PFSK-1 (cell line): ENCODE measurements around the gene ACAD11.

Experiments used
- FOXP2 ChIP-seq: optimal IDR thresholded peaks from 2 replicates; pipeline ENCODE3; 2011; ENCODE audit warnings: borderline replicate concordance, control low read depth, inconsistent platforms; ENCODE audit not compliant: insufficient read depth; ENCODE audit errors: extremely low read length, extremely low read depth
- POLR2AphosphoS5 ChIP-seq: IDR thresholded peaks from 2 replicates; pipeline ENCODE4 v1.6.1; 2012; ENCODE audit warnings: low read depth, mild to moderate bottlenecking, control low read depth, low read length, moderate library complexity
- REST ChIP-seq, 2 experiments: IDR thresholded peaks; 2 replicates each; pipeline versions ENCODE4 v1.6.1 to v1.8.0; 2011 to 2012; ENCODE audit warnings: low read depth in 2 of 2, low read length in 2 of 2, control low read depth in 1 of 2, inconsistent platforms in 1 of 2, mild to moderate bottlenecking in 1 of 2, moderate library complexity in 1 of 2; ENCODE audit not compliant: insufficient read depth in 1 of 2
- TAF1 ChIP-seq: IDR thresholded peaks from 2 replicates; pipeline ENCODE4 v1.6.1; 2012; ENCODE audit warnings: low read length, control low read depth, borderline replicate concordance; ENCODE audit not compliant: insufficient read depth

- TF ChIP-seq POLR2AphosphoS5 (no peak), TAF1 (no peak), REST (IDR thresholded peaks at IDR 0.05; ENCODE audit: insufficient read depth in 1 of 2, low read depth in 2 of 2, low read length in 2 of 2) (no peak), FOXP2 (no peak)
Measured at GRCh38 chr3:132536442-132537153, 123.0 kb downstream of the ACAD11 start.
